ENCODE data around the gene CAPZB.

DNA sequence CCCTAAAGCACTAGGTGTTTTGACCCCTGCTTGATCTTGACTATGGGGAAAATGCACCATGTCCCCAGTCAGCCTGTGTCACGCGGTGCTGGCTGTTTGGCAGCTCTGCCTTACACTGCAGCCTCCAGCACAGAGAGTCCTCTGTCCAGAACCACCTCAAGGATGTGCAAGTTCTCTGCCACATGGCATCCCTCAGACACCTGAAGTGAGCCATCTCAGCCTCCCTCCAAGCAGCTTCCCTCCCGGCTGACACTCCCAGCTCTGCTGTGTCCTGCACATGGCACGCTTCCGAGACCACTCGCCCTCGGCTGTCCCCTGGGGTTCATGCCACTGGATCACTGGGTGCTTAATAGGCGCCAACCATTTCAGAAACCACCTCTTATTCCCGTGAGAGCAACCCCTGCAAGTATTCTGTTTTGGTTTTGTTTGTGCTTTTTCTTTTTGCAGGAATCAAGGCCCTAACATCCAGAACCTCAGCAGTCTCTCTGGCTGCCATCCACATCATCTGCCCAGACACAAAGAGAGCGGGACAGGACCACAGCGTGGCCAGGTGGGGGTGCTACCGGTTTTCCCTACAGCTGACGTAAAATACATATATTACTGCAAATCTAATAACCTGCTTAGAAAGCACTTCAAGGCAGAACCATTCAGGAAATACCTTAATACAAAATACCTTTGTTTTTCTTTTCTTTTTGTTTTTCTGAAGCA, 45.7 kb downstream of the CAPZB start:
- TF ChIP-seq, protein P1, sequence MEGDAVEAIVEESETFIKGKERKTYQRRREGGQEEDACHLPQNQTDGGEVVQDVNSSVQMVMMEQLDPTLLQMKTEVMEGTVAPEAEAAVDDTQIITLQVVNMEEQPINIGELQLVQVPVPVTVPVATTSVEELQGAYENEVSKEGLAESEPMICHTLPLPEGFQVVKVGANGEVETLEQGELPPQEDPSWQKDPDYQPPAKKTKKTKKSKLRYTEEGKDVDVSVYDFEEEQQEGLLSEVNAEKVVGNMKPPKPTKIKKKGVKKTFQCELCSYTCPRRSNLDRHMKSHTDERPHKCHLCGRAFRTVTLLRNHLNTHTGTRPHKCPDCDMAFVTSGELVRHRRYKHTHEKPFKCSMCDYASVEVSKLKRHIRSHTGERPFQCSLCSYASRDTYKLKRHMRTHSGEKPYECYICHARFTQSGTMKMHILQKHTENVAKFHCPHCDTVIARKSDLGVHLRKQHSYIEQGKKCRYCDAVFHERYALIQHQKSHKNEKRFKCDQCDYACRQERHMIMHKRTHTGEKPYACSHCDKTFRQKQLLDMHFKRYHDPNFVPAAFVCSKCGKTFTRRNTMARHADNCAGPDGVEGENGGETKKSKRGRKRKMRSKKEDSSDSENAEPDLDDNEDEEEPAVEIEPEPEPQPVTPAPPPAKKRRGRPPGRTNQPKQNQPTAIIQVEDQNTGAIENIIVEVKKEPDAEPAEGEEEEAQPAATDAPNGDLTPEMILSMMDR (IDR thresholded peaks at IDR 0.05; ENCODE audit: borderline replicate concordance, extremely low read depth, low read length, poor library complexity, severe bottlenecking), result peak; percentile 35
- TF ChIP-seq EZH2 (IDR thresholded peaks at IDR 0.05; ENCODE audit: borderline replicate concordance, low read depth, low read length, severe bottlenecking), result no peak

Measured in DND-41 (cell line).